Left ventricle myocardium inferior (tissue), 1 donor: Measurements from ENCODE around the gene THSD4. TPM values are rescaled to one million over a fixed set of nuclear protein-coding genes. Genes with fewer than 3 reads are reported as not detected.

Experiments
- DNase-seq: peaks from one replicate; pipeline ENCODE4 v3.0.0-alpha.2; 2020
- H3K27ac ChIP-seq: fragments of 200-600 bp; replicated peaks from 2 replicates; pipeline ENCODE4 v1.8.0; 2021
- H3K27me3 ChIP-seq: fragments of 200-600 bp; 2 replicates; pipeline ENCODE4 v1.8.0; 2021; ENCODE audit warnings: low read depth
- H3K36me3 ChIP-seq: fragments of 200-600 bp; 2 replicates; pipeline ENCODE4 v1.8.0; 2021
- H3K4me1 ChIP-seq: fragments of 200-600 bp; 2 replicates; pipeline ENCODE4 v1.8.0; 2021
- H3K4me3 ChIP-seq: fragments of 200-600 bp; 2 replicates; pipeline ENCODE4 v1.8.0; 2021; ENCODE audit warnings: mild to moderate bottlenecking, moderate library complexity
- H3K9me3 ChIP-seq: fragments of 200-600 bp; replicated peaks from 2 replicates; pipeline ENCODE4 v1.8.0; 2021
- CTCF ChIP-seq: fragments of 200-600 bp; IDR thresholded peaks from 2 replicates; pipeline ENCODE4 v1.8.0; 2021; ENCODE audit warnings: antibody characterized with exemption, mild to moderate bottlenecking, borderline replicate concordance
- intact Hi-C: fragments of 100-400 bp; cut with micrococcal nuclease; formaldehyde crosslinking; loops from one replicate; pipeline ENCODE4 v1.11.0; 2022
- total RNA-seq: library from RNA; stranded (reverse); fragmentation: NEBNext Ultra II Directional; extraction: Animal tissue kit (Norgen Biotek cat#: 25700); gene quantifications from one replicate; pipeline ENCODE4 v1.2.1, GENCODE V29; 2021
- donor health status: DM: no; HTN: yes; CAD: no; lungs with severe emphysema.

THSD4 gene
- total RNA-seq, 1 donor from 2014 or later, result 95.8 TPM

GRCh38 chr15:71656425-71656824 is 541.2 kb downstream of the THSD4 start:
- Histone ChIP-seq H3K27ac (no peak overlapping the region), H3K4me1 (peaks cover 84% of the 10 kb centered on the region), H3K36me3 (no peaks in the 10 kb centered on the region), H3K9me3 (no peaks in the 10 kb centered on the region), H3K27me3 (no peaks in the 10 kb centered on the region), H3K4me3 (no peak overlapping the region)
- no peak for DNase-seq
- TF ChIP-seq CTCF, result no peak
- intact Hi-C loops, result no loop called here

- H3K36me3 ChIP-seq, result no peaks in the 10 kb centered on the region
- peaks cover 81% of the 10 kb centered on the region for H3K4me1 ChIP-seq
- H3K27me3 ChIP-seq, result no peaks in the 10 kb centered on the region
- intact Hi-C loops, result no loop called here
- H3K27ac ChIP-seq, result peak overlapping the region; percentile 26
- H3K9me3 ChIP-seq, result no peaks in the 10 kb centered on the region
- H3K4me3 ChIP-seq, result no peak overlapping the region
- no peak for TF ChIP-seq CTCF
- no peak for DNase-seq
Measured at GRCh38 chr15:71657141-71657540, 541.9 kb downstream of the THSD4 start.

- H3K4me3 ChIP-seq, result no peak overlapping the region
- H3K27me3 ChIP-seq, result no peaks in the 10 kb centered on the region
- no peaks in the 10 kb centered on the region for H3K9me3 ChIP-seq
- no peak for TF ChIP-seq CTCF
- no peak overlapping the region for H3K27ac ChIP-seq
- intact Hi-C loops, result no loop called here
- no peak for DNase-seq
- no peaks in the 10 kb centered on the region for H3K36me3 ChIP-seq
- peaks cover 72% of the 10 kb centered on the region for H3K4me1 ChIP-seq
Measured at GRCh38 chr15:71658036-71658435, 542.8 kb downstream of the THSD4 start.

GRCh38 chr15:71658827-71659729 is 543.8 kb downstream of the THSD4 start:
- TF ChIP-seq CTCF, result no peak
- DNase-seq, result no peak
- peak overlapping the region; percentile 63 for H3K27ac ChIP-seq
- no peak overlapping the region for H3K4me3 ChIP-seq
- intact Hi-C loops, result no loop called here
- H3K27me3 ChIP-seq, result no peaks in the 10 kb centered on the region
- no peaks in the 10 kb centered on the region for H3K36me3 ChIP-seq
- H3K4me1 ChIP-seq, result peaks cover 62% of the 10 kb centered on the region
- no peaks in the 10 kb centered on the region for H3K9me3 ChIP-seq

- DNase-seq, result no peak
- H3K9me3 ChIP-seq, result no peaks in the 10 kb centered on the region
- TF ChIP-seq CTCF, result no peak
- H3K27me3 ChIP-seq, result no peaks in the 10 kb centered on the region
- peak overlapping the region; percentile 63 for H3K27ac ChIP-seq
- no peaks in the 10 kb centered on the region for H3K36me3 ChIP-seq
- intact Hi-C loops, result no loop called here
- peaks cover 56% of the 10 kb centered on the region for H3K4me1 ChIP-seq
- no peak overlapping the region for H3K4me3 ChIP-seq
Measured at GRCh38 chr15:71659730-71660067, 544.4 kb downstream of the THSD4 start.
